Chondrocyte (in vitro differentiated cells): ENCODE results near the gene SQOR. TPM values are rescaled to one million over a fixed set of nuclear protein-coding genes. Genes with fewer than 3 reads are reported as not detected.
A peak's percentile ranks its signal among the peaks of the same experiment; 100 is the strongest.

ENCODE experiments used
- DNase-seq: peaks from one replicate; pipeline ENCODE4 v3.0.0; 2021; ENCODE audit warnings: mixed read lengths, low spot score
- H3K27ac Mint-ChIP-seq: one replicate; pipeline ENCODE4 v1.8.0; 2021; ENCODE audit warnings: mild to moderate bottlenecking, moderate library complexity, mixed read lengths; ENCODE audit not compliant: unreplicated experiment
- H3K27me3 Mint-ChIP-seq: 2 replicates; pipeline ENCODE4 v1.8.0; 2021; ENCODE audit warnings: low read depth, mixed read lengths
- H3K36me3 Mint-ChIP-seq: 2 replicates; pipeline ENCODE4 v1.8.0; 2021; ENCODE audit warnings: low read depth, mixed read lengths
- H3K4me1 Mint-ChIP-seq: 2 replicates; pipeline ENCODE4 v1.8.0; 2021; ENCODE audit warnings: low read depth, mild to moderate bottlenecking, mixed read lengths
- H3K4me3 Mint-ChIP-seq: one replicate; pipeline ENCODE4 v1.8.0; 2021; ENCODE audit warnings: mild to moderate bottlenecking, moderate library complexity, mixed read lengths; ENCODE audit not compliant: unreplicated experiment
- H3K9me3 Mint-ChIP-seq: 2 replicates; pipeline ENCODE4 v1.8.0; 2021; ENCODE audit warnings: low read depth, mixed read lengths
- CTCF ChIP-seq: fragments of 200-600 bp; sonication (generic); IDR thresholded peaks from 2 replicates; pipeline ENCODE4 v1.5.0; 2021; ENCODE audit warnings: antibody characterized with exemption, mild to moderate bottlenecking, moderate library complexity
- total RNA-seq: library from RNA; stranded (reverse); gene quantifications from 3 replicates; pipeline ENCODE4 v1.2.1, GENCODE V29; 2021

The SQOR gene
- total RNA-seq, 1 donor from 2014 or later, result 10.9 TPM

GRCh38 chr15:45630917-45631691 is 3.7 kb upstream of the SQOR start:
- peak overlapping the region; percentile 6 for H3K4me3 Mint-ChIP-seq
- H3K36me3 Mint-ChIP-seq, result peaks cover 7% of the 10 kb centered on the region
- no peak for DNase-seq
- no peak for TF ChIP-seq CTCF
- peak overlapping the region; percentile 23 for H3K27ac Mint-ChIP-seq
- peaks cover 13% of the 10 kb centered on the region for H3K4me1 Mint-ChIP-seq
- H3K9me3 Mint-ChIP-seq, result peaks cover 15% of the 10 kb centered on the region
- H3K27me3 Mint-ChIP-seq, result no peaks in the 10 kb centered on the region

- Mint-ChIP-seq H3K27ac (peak overlapping the region; percentile 23), H3K27me3 (no peaks in the 10 kb centered on the region), H3K9me3 (peaks cover 8% of the 10 kb centered on the region), H3K36me3 (peaks cover 4% of the 10 kb centered on the region), H3K4me3 (no peak overlapping the region), H3K4me1 (peaks cover 14% of the 10 kb centered on the region)
- TF ChIP-seq CTCF, result no peak
- DNase-seq, result no peak
These were observed 3.1 kb upstream of the SQOR start for GRCh38 chr15:45631776-45632175.

GRCh38 chr15:45635191-45635638 is 386 bp downstream of the SQOR start:
- Mint-ChIP-seq H3K36me3 (no peaks in the 10 kb centered on the region), H3K27ac (peak overlapping the region; percentile 69), H3K4me3 (peak overlapping the region; percentile 89), H3K9me3 (peaks cover 3% of the 10 kb centered on the region), H3K27me3 (no peaks in the 10 kb centered on the region), H3K4me1 (peaks cover 40% of the 10 kb centered on the region)
- TF ChIP-seq CTCF, result peak; percentile 77
- DNase-seq, result no peak

GRCh38 chr15:45635763-45636292 is 999 bp downstream of the SQOR start:
- H3K9me3 Mint-ChIP-seq, result peaks cover 3% of the 10 kb centered on the region
- peak overlapping the region; percentile 89 for H3K4me3 Mint-ChIP-seq
- H3K27me3 Mint-ChIP-seq, result no peaks in the 10 kb centered on the region
- H3K27ac Mint-ChIP-seq, result no peak overlapping the region
- no peak for DNase-seq
- H3K4me1 Mint-ChIP-seq, result peaks cover 46% of the 10 kb centered on the region
- H3K36me3 Mint-ChIP-seq, result no peaks in the 10 kb centered on the region
- no peak for TF ChIP-seq CTCF

- Mint-ChIP-seq H3K4me1 (peaks cover 55% of the 10 kb centered on the region), H3K4me3 (peak overlapping the region; percentile 60), H3K27ac (peak overlapping the region; percentile 93), H3K9me3 (peaks cover 3% of the 10 kb centered on the region), H3K36me3 (no peaks in the 10 kb centered on the region), H3K27me3 (no peaks in the 10 kb centered on the region)
- no peak for DNase-seq
- no peak for TF ChIP-seq CTCF
These were observed 2.3 kb downstream of the SQOR start for GRCh38 chr15:45637141-45637540.
